ENCODE measurements around the gene ARHGEF12. TPM values are rescaled to one million over a fixed set of nuclear protein-coding genes. Genes with fewer than 3 reads are reported as not detected.
A peak's percentile ranks its signal among the peaks of the same experiment; 100 is the strongest.

The ARHGEF12 gene
- total RNA-seq, 2 donors from 2014 or later, result 113 to 132 TPM

DNA sequence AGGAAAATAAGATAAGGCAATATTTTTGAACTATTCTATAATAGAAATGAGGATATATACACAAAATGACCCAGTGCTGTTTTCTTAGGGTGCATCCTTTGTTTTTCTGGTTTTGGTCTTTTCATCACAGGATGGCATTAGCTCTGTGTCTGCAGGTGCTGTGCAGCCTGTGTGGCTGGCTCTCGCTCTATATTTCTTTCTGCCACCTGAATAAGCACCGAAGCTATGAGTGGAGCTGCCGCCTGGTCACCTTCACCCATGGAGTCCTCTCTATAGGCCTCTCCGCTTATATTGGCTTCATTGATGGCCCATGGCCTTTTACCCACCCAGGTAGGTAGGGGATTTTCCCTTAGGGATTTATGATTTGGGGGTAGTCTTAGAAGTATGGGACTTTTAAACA is 8.9 kb upstream of the ARHGEF12 start:
- Histone ChIP-seq H3K27ac (peak overlapping the region in 1 of 2 donors; percentile 93), H3K4me1 (ENCODE audit: control insufficient read depth in 1 of 2, low read depth in 2 of 2) (peaks cover 28 to 47% of the 10 kb centered on the region in 2 donors), H3K4me3 (no peak overlapping the region), H3K36me3 (peaks cover 7% of the 10 kb centered on the region), H3K9me3 (no peaks in the 10 kb centered on the region), H3K27me3 (replicated peaks; ENCODE audit: insufficient read depth) (no peaks in the 10 kb centered on the region)
- DNase-seq (ENCODE audit: low spot score) (no peak), ATAC-seq (ENCODE audit: insufficient number of reproducible peaks, low FRiP score, low read depth) (no peak)
- TF ChIP-seq, protein P1, sequence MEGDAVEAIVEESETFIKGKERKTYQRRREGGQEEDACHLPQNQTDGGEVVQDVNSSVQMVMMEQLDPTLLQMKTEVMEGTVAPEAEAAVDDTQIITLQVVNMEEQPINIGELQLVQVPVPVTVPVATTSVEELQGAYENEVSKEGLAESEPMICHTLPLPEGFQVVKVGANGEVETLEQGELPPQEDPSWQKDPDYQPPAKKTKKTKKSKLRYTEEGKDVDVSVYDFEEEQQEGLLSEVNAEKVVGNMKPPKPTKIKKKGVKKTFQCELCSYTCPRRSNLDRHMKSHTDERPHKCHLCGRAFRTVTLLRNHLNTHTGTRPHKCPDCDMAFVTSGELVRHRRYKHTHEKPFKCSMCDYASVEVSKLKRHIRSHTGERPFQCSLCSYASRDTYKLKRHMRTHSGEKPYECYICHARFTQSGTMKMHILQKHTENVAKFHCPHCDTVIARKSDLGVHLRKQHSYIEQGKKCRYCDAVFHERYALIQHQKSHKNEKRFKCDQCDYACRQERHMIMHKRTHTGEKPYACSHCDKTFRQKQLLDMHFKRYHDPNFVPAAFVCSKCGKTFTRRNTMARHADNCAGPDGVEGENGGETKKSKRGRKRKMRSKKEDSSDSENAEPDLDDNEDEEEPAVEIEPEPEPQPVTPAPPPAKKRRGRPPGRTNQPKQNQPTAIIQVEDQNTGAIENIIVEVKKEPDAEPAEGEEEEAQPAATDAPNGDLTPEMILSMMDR (IDR thresholded peaks at IDR 0.05), result no peak

DNA sequence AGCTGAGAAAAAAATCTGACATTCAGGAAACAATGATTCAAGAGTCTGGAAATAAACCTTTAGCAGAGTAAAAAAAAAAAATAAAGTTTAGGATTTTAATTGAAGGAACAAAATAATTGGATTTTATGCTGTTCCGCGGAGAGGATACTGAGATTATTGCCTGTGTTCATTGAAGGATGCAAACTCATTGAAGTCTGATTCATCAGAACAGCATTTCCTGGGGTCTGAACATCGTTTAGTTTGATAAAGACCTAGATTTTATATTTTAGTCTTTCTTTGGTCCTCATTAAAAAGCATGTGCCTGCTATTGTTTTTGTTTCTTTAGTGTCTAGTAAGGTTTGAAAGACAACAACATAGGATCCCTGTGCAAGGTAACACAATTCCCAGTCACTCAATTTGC is 6.7 kb upstream of the ARHGEF12 start:
- H3K36me3 ChIP-seq, result peaks cover 7% of the 10 kb centered on the region
- no peak for DNase-seq (ENCODE audit: low spot score)
- H3K27me3 ChIP-seq (replicated peaks; ENCODE audit: insufficient read depth), result no peaks in the 10 kb centered on the region
- ATAC-seq (ENCODE audit: insufficient number of reproducible peaks, low FRiP score, low read depth), result no peak
- TF ChIP-seq, protein P1 (IDR thresholded peaks at IDR 0.05), result no peak
- no peak overlapping the region for H3K27ac ChIP-seq
- H3K4me3 ChIP-seq, result no peak overlapping the region
- no peaks in the 10 kb centered on the region for H3K9me3 ChIP-seq
- peaks cover 42 to 69% of the 10 kb centered on the region in 2 donors for H3K4me1 ChIP-seq (ENCODE audit: control insufficient read depth in 1 of 2, low read depth in 2 of 2)

DNA sequence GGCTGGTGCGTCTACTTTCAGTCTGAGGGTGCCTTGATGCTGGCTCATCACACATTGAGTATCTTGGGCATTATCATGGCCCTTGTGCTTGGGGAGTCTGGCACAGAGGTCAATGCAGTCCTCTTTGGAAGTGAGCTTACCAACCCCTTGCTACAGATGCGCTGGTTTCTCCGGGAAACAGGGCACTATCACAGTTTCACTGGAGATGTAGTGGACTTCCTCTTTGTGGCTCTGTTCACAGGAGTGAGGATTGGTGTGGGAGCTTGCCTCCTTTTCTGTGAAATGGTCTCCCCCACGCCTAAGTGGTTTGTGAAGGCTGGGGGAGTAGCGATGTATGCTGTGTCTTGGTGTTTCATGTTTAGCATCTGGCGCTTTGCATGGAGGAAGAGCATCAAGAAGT is 6.2 kb upstream of the ARHGEF12 start:
- Histone ChIP-seq H3K4me3 (no peak overlapping the region), H3K4me1 (ENCODE audit: control insufficient read depth in 1 of 2, low read depth in 2 of 2) (peaks cover 42 to 69% of the 10 kb centered on the region in 2 donors), H3K27ac (no peak overlapping the region), H3K27me3 (replicated peaks; ENCODE audit: insufficient read depth) (no peaks in the 10 kb centered on the region), H3K36me3 (peaks cover 7% of the 10 kb centered on the region), H3K9me3 (no peaks in the 10 kb centered on the region)
- TF ChIP-seq, protein P1 (IDR thresholded peaks at IDR 0.05), result no peak
- DNase-seq (ENCODE audit: low spot score), result no peak
- no peak for ATAC-seq (ENCODE audit: insufficient number of reproducible peaks, low FRiP score, low read depth)

DNA sequence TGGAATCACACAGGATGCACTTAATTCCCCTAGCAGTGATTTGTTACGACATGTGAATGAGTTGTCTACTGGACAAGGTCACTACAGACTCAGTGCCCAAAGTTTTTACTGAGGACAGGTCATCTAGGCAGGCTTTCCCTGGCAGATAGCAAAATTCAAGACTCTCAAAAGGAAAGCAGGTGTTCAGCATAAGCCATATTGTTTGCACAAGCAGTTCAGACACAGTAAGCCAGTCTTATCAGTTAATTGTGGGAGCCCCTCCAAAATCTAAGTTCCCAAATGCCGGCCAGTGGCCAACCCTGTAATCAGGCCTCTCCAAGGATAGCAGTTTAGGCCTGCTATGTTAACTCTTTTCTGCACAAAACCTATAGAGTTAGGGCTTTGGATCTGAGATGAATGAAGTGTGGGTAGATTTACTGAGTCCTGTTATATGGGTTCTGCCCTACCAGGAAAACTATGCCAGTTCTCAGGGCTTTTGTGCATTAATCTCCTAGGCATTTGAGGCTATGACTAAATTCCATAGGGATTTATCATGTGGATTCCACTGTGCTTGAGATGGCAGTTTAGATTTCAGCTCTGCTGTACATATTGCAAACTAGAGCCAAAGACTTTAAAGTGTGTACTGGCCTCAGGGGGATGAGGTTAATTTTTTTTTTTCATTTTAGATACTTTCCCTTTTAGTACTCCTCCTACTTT is 4.8 kb upstream of the ARHGEF12 start:
- Histone ChIP-seq H3K4me3 (no peak overlapping the region), H3K4me1 (ENCODE audit: control insufficient read depth in 1 of 2, low read depth in 2 of 2) (peaks cover 40 to 67% of the 10 kb centered on the region in 2 donors), H3K27ac (peak overlapping the region; percentile 73 to 81), H3K9me3 (no peaks in the 10 kb centered on the region), H3K27me3 (replicated peaks; ENCODE audit: insufficient read depth) (no peaks in the 10 kb centered on the region), H3K36me3 (peaks cover 7% of the 10 kb centered on the region)
- TF ChIP-seq, protein P1 (IDR thresholded peaks at IDR 0.05), result no peak
- ATAC-seq (ENCODE audit: insufficient number of reproducible peaks, low FRiP score, low read depth) (no peak), DNase-seq (ENCODE audit: low spot score) (no peak)

DNA sequence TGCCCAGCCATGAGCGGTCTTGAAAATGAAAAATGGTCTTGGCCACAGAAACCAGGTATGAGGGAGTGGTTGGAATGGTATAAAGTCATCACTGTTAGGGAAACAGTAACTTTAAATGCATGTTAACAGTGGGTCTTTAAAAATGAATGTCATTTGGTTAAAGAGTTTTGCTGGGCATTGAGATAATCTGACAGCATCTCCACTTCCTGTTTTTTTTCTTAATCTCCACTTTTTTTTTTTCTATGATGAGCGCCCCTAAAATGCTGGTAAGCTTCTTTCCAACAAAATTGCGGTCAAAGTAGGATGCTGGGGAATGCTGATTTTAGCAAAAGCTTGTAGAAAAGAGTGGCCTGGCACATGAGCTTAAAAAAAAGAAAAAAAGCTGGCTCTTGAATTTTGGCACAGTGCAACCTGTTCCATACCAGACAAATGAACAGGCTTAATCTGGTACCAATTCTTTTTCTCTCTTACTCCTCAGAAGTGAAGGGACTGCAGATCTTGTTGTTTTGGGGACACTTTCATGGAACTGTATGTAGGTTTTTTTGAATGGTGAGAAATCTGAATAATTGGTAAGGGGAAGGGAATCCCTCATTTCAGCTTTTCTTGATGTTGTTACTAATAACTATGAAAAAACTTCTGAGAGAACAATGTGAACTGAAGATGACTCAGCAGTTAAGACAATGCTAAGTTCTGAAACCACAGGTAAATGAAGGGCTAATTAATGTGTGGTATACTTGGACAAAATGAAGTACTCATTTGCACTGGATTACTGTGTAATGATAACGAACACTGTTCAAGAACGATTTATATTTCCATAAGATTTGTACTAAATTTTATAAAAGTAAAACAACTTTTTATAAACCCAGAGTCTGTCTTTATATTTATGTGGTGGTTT is 3.1 kb upstream of the ARHGEF12 start:
- Histone ChIP-seq H3K36me3 (peaks cover 7% of the 10 kb centered on the region), H3K4me1 (ENCODE audit: control insufficient read depth in 1 of 2, low read depth in 2 of 2) (peaks cover 30 to 51% of the 10 kb centered on the region in 2 donors), H3K9me3 (no peaks in the 10 kb centered on the region), H3K4me3 (no peak overlapping the region), H3K27me3 (replicated peaks; ENCODE audit: insufficient read depth) (no peaks in the 10 kb centered on the region), H3K27ac (peak overlapping the region; percentile 73 to 81)
- TF ChIP-seq, protein P1 (IDR thresholded peaks at IDR 0.05), result no peak
- ATAC-seq (ENCODE audit: insufficient number of reproducible peaks, low FRiP score, low read depth) (peak; percentile 35), DNase-seq (ENCODE audit: low spot score) (no peak)
